H1 (cell line): ENCODE data around the gene KIAA1586. TPM values are rescaled to one million over a fixed set of nuclear protein-coding genes. Genes with fewer than 3 reads are reported as not detected.

Source experiments
- CTCF ChIA-PET: fragments of 300-600 bp; sonication (Branson Sonifier 250); formaldehyde crosslinking; loops from one replicate; lab custom pipeline; 2021; ENCODE audit not compliant: partially characterized antibody; lab: Charles Lee
- POLR2A ChIA-PET: fragments of 300-600 bp; sonication (Branson Sonifier 250); formaldehyde crosslinking; loops from one replicate; lab custom pipeline; 2021; ENCODE audit warnings: inconsistent platforms; ENCODE audit not compliant: partially characterized antibody; lab: Charles Lee
- DNase-seq, 2 experiments: peaks; one replicate each; pipeline versions ENCODE4 v3.0.0 to v3.0.0-alpha.2; 2010 to 2022; ENCODE audit warnings: low spot score in 2 of 2, low read depth in 1 of 2, mixed read lengths in 1 of 2
- FAIRE-seq: peaks from 2 replicates; lab custom pipeline; 2011; peaks lifted over from hg19 to GRCh38; lab: Jason Lieb, UNC
- H2AFZ ChIP-seq: 2 replicates; pipeline ENCODE4 v1.8.1; 2012; ENCODE audit warnings: low read length, inconsistent platforms
- H2AK5ac ChIP-seq: 2 replicates; pipeline ENCODE4 v1.6.1; 2013; ENCODE audit warnings: low read depth, low read length
- H2BK120ac ChIP-seq: replicated peaks from 2 replicates; pipeline ENCODE3; 2013; ENCODE audit warnings: low read depth, low read length, inconsistent platforms
- H2BK12ac ChIP-seq: 2 replicates; pipeline ENCODE4 v1.6.1; 2013; ENCODE audit warnings: low read depth, low read length
- H2BK15ac ChIP-seq: 2 replicates; pipeline ENCODE4 v1.6.1; 2013; ENCODE audit warnings: low read length
- H2BK20ac ChIP-seq: 2 replicates; pipeline ENCODE4 v1.6.1; 2013; ENCODE audit warnings: low read length
- H2BK5ac ChIP-seq: 2 replicates; pipeline ENCODE4 v1.6.1; 2013; ENCODE audit warnings: low read depth, low read length
- H3K14ac ChIP-seq: 2 replicates; pipeline ENCODE4 v1.6.1; 2013; ENCODE audit warnings: inconsistent platforms; ENCODE audit not compliant: insufficient read length
- H3K18ac ChIP-seq: 2 replicates; pipeline ENCODE4 v1.6.1; 2013; ENCODE audit warnings: low read length; ENCODE audit errors: extremely low read depth
- H3K23ac ChIP-seq: 2 replicates; pipeline ENCODE4 v1.6.1; 2013; ENCODE audit warnings: inconsistent platforms; ENCODE audit not compliant: insufficient read length
- H3K23me2 ChIP-seq: 2 replicates; pipeline ENCODE4 v1.6.1; 2013; ENCODE audit warnings: low read depth, low read length
- H3K27ac ChIP-seq: 2 replicates; pipeline ENCODE4 v1.6.1; 2011; ENCODE audit warnings: low read depth, low read length, inconsistent platforms
- H3K27me3 ChIP-seq, 4 experiments: replicated peaks in 1 of 4; 1 replicate in 1 of 4; 2 replicates in 3 of 4; pipeline versions ENCODE4 v1.6.1 to v1.8.1; 2011 to 2013; ENCODE audit warnings: low read length in 3 of 4, mild to moderate bottlenecking in 3 of 4, inconsistent platforms in 2 of 4, mixed read lengths in 2 of 4, moderate library complexity in 1 of 4; ENCODE audit not compliant: control insufficient read depth in 3 of 4, insufficient read depth in 3 of 4; ENCODE audit errors: extremely low read depth in 1 of 4
- H3K36me3 ChIP-seq, 4 experiments: 2 replicates each; pipeline versions ENCODE4 v1.6.1 to v1.8.1; 2011 to 2013; ENCODE audit warnings: mild to moderate bottlenecking in 4 of 4, low read length in 3 of 4, moderate library complexity in 2 of 4, control low read depth in 1 of 4, inconsistent platforms in 1 of 4; ENCODE audit not compliant: insufficient read depth in 4 of 4, control insufficient read depth in 2 of 4
- H3K4ac ChIP-seq: replicated peaks from 2 replicates; pipeline ENCODE3; 2013; ENCODE audit warnings: low read length, low read depth, mixed read lengths, inconsistent platforms; ENCODE audit not compliant: insufficient read length
- H3K4me1 ChIP-seq, 4 experiments: replicated peaks in 1 of 4; 1 replicate in 1 of 4; 2 replicates in 3 of 4; pipeline versions ENCODE4 v1.6.1 to v1.8.1; 2011 to 2013; ENCODE audit warnings: low read length in 3 of 4, inconsistent platforms in 2 of 4, mixed read lengths in 1 of 4; ENCODE audit not compliant: insufficient read depth in 4 of 4, control insufficient read depth in 3 of 4
- H3K4me2 ChIP-seq, 2 experiments: 2 replicates each; pipeline versions ENCODE4 v1.6.1 to v1.8.1; 2011 to 2013; ENCODE audit warnings: low read depth in 2 of 2, low read length in 2 of 2, control low read depth in 1 of 2, inconsistent platforms in 1 of 2, mild to moderate bottlenecking in 1 of 2; ENCODE audit not compliant: insufficient read depth in 1 of 2
- H3K4me3 ChIP-seq, 4 experiments: fragments of 200-600, 300-600 bp in 1 of 4; sonication (generic), shearing (Covaris generic), sonication (Bioruptor Twin) in 1 of 4; 2 replicates each; pipeline versions ENCODE4 v1.5.1 to v1.8.1; 2011 to 2016; ENCODE audit warnings: low read length in 4 of 4, low read depth in 3 of 4, control low read depth in 2 of 4, inconsistent platforms in 2 of 4, mild to moderate bottlenecking in 2 of 4, mixed read lengths in 1 of 4, moderate library complexity in 1 of 4; ENCODE audit not compliant: insufficient read depth in 2 of 4; ENCODE audit errors: extremely low read depth in 1 of 4
- H3K56ac ChIP-seq: replicated peaks from 2 replicates; pipeline ENCODE3; 2013; ENCODE audit warnings: low read depth, mild to moderate bottlenecking, mixed read lengths, low read length, inconsistent platforms; ENCODE audit not compliant: insufficient read length
- H3K79me1 ChIP-seq: 2 replicates; pipeline ENCODE4 v1.6.1; 2013; ENCODE audit warnings: low read depth, low read length, control low read depth
- H3K79me2 ChIP-seq, 2 experiments: 2 replicates each; pipeline versions ENCODE4 v1.6.1 to v1.8.1; 2012 to 2013; ENCODE audit warnings: low read length in 2 of 2, mild to moderate bottlenecking in 2 of 2, inconsistent platforms in 1 of 2; ENCODE audit not compliant: insufficient read depth in 2 of 2, control insufficient read depth in 1 of 2
- H3K9ac ChIP-seq, 4 experiments: replicated peaks in 1 of 4; 1 replicate in 1 of 4; 2 replicates in 3 of 4; pipeline versions ENCODE4 v1.6.1 to v1.8.1; 2011 to 2013; ENCODE audit warnings: low read depth in 3 of 4, low read length in 3 of 4, control low read depth in 2 of 4, mild to moderate bottlenecking in 2 of 4, moderate library complexity in 2 of 4, inconsistent platforms in 1 of 4; ENCODE audit errors: extremely low read depth in 1 of 4
- H3K9me3 ChIP-seq, 2 experiments: 2 replicates each; pipeline versions ENCODE4 v1.6.1 to v1.8.1; 2012 to 2013; ENCODE audit warnings: mild to moderate bottlenecking in 2 of 2, moderate library complexity in 2 of 2, control low read depth in 1 of 2, inconsistent platforms in 1 of 2, low read depth in 1 of 2, low read length in 1 of 2, mixed read lengths in 1 of 2; ENCODE audit not compliant: insufficient read depth in 2 of 2
- H4K20me1 ChIP-seq, 2 experiments: replicated peaks in 1 of 2; 2 replicates each; pipeline versions ENCODE3 to v1.8.1; 2011 to 2013; ENCODE audit warnings: inconsistent platforms in 2 of 2, low read length in 2 of 2, mild to moderate bottlenecking in 1 of 2; ENCODE audit not compliant: insufficient read depth in 2 of 2, control insufficient read depth in 1 of 2
- H4K5ac ChIP-seq: 2 replicates; pipeline ENCODE4 v1.6.1; 2013; ENCODE audit warnings: low read length, low read depth, mixed read lengths, inconsistent platforms; ENCODE audit not compliant: insufficient read length
- H4K8ac ChIP-seq: 2 replicates; pipeline ENCODE4 v1.8.0; 2013; ENCODE audit warnings: mild to moderate bottlenecking, moderate library complexity, low read length, inconsistent platforms; ENCODE audit not compliant: insufficient read depth; ENCODE audit errors: extremely low read depth
- H4K91ac ChIP-seq: replicated peaks from 2 replicates; pipeline ENCODE3; 2013; ENCODE audit warnings: low read length, mixed read lengths, inconsistent platforms; ENCODE audit not compliant: insufficient read length
- WGBS, 2 experiments: shearing (Covaris generic) in 1 of 2; methylation state at CpG; one replicate each; pipeline versions ENCODE4 v1.1.6 to v1.1.7; 2013 to 2015; ENCODE audit warnings: low lambda C conversion rate in 2 of 2, mixed read lengths in 2 of 2, inconsistent platforms in 1 of 2, low coverage in 1 of 2, missing lambda C conversion rate in 1 of 2; ENCODE audit not compliant: insufficient replicate concordance in 2 of 2, insufficient coverage in 1 of 2, insufficient read length in 1 of 2; ENCODE audit errors: extremely low coverage in 1 of 2, missing lambda C conversion rate in 1 of 2; 5-methylcytosine and 5-hydroxymethylcytosine counted together
- polyA plus RNA-seq, 7 experiments: library from polyadenylated mRNA; depleted of rRNA in 3 of 7; stranded (reverse) in 5 of 7; unstranded in 2 of 7; fragments of >200 nt in 5 of 7; fragments of 200-250 nt in 2 of 7; gene quantifications; 1 replicate in 5 of 7; 2 replicates in 1 of 7; 4 replicates in 1 of 7; pipeline versions ENCODE4 v1.2.1 to v1.2.3, GENCODE V29; 2011 to 2013; ENCODE audit warnings: missing spikeins in 2 of 7, mixed read lengths in 2 of 7
- total RNA-seq: library from RNA; stranded (reverse); fragmentation: NEBNext Ultra II Directional; extraction: Animal tissue kit (Norgen Biotek cat#: 25700); gene quantifications from 2 replicates; pipeline ENCODE4 v1.2.1, GENCODE V29; 2021

Gene KIAA1586
- total and polyA plus RNA-seq, 2 of the 8 experiments (the other 6 are each of a cell fraction or from before 2014, with no cell fraction given): 2.1 to 24.4 TPM

DNA sequence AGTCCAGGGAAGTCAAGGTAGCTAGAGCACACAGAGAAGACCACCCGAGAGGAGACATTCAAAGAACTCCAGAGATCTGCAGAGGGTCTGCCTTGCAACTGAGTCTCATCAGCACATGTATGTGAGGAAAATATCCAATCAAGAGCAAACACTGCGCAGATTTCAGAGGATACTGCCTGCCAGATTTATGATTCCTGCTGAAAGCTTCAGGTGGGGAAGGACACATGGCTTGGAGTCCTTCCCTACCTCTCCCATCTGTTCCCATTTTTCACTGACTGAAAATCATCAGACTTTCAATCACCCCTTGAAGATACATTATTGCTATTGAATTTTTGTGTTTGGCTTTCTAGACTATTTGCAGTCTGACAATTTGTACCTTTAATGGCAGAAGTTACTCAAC lies 7.6 kb upstream of the KIAA1586 start:
- Histone ChIP-seq H2BK5ac (no peak overlapping the region), H3K36me3 (no peaks in the 10 kb centered on the region), H4K5ac (no peak overlapping the region), H3K79me2 (no peaks in the 10 kb centered on the region), H3K14ac (no peak overlapping the region), H3K4me1 (no peaks in the 10 kb centered on the region), H3K9ac (no peak overlapping the region), H4K20me1 (no peaks in the 10 kb centered on the region), H2AFZ (no peak overlapping the region; the same call in 1 of the 2 replicates), H2BK20ac (no peak overlapping the region), H3K79me1 (no peaks in the 10 kb centered on the region), H3K56ac (no peak overlapping the region), H4K8ac (no peak overlapping the region), H3K23ac (no peak overlapping the region), H2AK5ac (no peak overlapping the region), H4K91ac (no peak overlapping the region), H3K4me3 (no peak overlapping the region), H3K27me3 (no peaks in the 10 kb centered on the region; a peak in 1 of 7 replicates), H3K18ac (no peak overlapping the region), H2BK120ac (no peak overlapping the region), H3K23me2 (no peaks in the 10 kb centered on the region), H3K9me3 (no peaks in the 10 kb centered on the region), H3K4ac (no peak overlapping the region), H2BK15ac (no peak overlapping the region), H2BK12ac (no peak overlapping the region), H3K4me2 (no peak overlapping the region), H3K27ac (no peak overlapping the region)
- CTCF ChIA-PET: no interaction called here
- FAIRE-seq (no peak), DNase-seq (no peak)
- WGBS, 2 experiments: 90% methylated on average over 2 of the region's 2 CpGs; no CpG with 5 or more reads in 1 of the 2 experiments
- POLR2A ChIA-PET: interaction anchor here (1.2 kb wide), 1 partner anchor 84 kb away, joined by 3 read pairs; the partner anchor contains the start of gene BEND6
